ENCODE data around the gene HS3ST5. TPM values are rescaled to one million over a fixed set of nuclear protein-coding genes. Genes with fewer than 3 reads are reported as not detected.

The HS3ST5 gene
- total and polyA plus RNA-seq, 2 donors (not counting 3 experiments of a cell fraction or from before 2014, with no cell fraction given): not detected

DNA sequence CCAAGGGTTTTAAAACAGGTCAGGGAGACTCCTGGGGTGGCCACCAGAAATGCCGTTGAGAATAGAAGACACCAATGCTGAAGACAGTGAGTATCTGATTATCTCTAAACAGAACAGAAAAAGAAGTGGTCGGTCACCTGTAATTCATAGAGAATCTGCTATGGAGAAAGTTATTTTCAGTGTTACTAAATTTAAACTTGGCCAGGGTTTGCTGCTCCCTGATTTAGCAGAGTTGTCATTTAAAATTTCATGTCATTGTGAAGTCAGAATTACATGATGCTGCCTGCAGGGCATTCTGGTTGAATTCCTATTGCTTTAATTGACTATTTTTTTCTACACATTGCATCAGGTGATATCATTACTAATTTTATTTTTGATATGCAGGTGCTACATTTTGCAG is 114.1 kb downstream of the HS3ST5 start:
- Histone ChIP-seq H2AFZ (ENCODE audit: low read depth, low read length) (no peak overlapping the region), H3K27ac (ENCODE audit: insufficient read depth, low read depth, low read length) (no peak overlapping the region), H3K27me3 (ENCODE audit: control insufficient read depth in 2 of 2, insufficient read depth in 2 of 2, low read length in 2 of 2) (no peaks in the 10 kb centered on the region), H3K36me3 (ENCODE audit: control insufficient read depth in 2 of 2, extremely low read depth in 1 of 2, insufficient read depth in 2 of 2, low read length in 2 of 2) (no peaks in the 10 kb centered on the region), H3K9me3 (replicated peaks; ENCODE audit: control insufficient read depth, insufficient read depth, low read length) (no peaks in the 10 kb centered on the region), H3K4me2 (ENCODE audit: insufficient read depth, low read length) (no peak overlapping the region), H3K4me1 (ENCODE audit: control insufficient read depth, extremely low read depth, insufficient read depth, low read length) (no peaks in the 10 kb centered on the region), H3K4me3 (replicated peaks in 1 of 3; ENCODE audit: insufficient read depth in 1 of 3, low read depth in 1 of 3, low read length in 3 of 3) (no peak overlapping the region), H3K79me2 (ENCODE audit: control insufficient read depth, insufficient read depth, low read length) (no peaks in the 10 kb centered on the region), H4K20me1 (replicated peaks; ENCODE audit: control insufficient read depth, extremely low read depth, insufficient read depth, low read length) (no peaks in the 10 kb centered on the region), H3K9ac (replicated peaks; ENCODE audit: extremely low read depth, insufficient read depth, low read length) (no peak overlapping the region), H3K9me1 (replicated peaks; ENCODE audit: control insufficient read depth, extremely low read depth, insufficient read depth, low read length) (no peaks in the 10 kb centered on the region)
- no TSS peak for BruUV-seq (replicated peaks)
- intact Hi-C loops (cut with micrococcal nuclease) (no loop called here), dilution Hi-C loops (cut with MboI; ENCODE audit: extremely low pct_ligation_motif_present, low sequenced_read_pairs) (no loop called here)
- TF ChIP-seq FOS (IDR thresholded peaks at IDR 0.05; ENCODE audit: borderline replicate concordance, insufficient read depth, low read length) (no peak), POLR2AphosphoS5 (IDR thresholded peaks at IDR 0.05; ENCODE audit: insufficient read depth, low read depth, low read length) (no peak), MYC (IDR thresholded peaks at IDR 0.05; ENCODE audit: low read depth, low read length) (no peak), EZH2 (IDR thresholded peaks at IDR 0.05; ENCODE audit: borderline replicate concordance, low read depth, low read length, severe bottlenecking) (no peak), JUN (IDR thresholded peaks at IDR 0.05; ENCODE audit: borderline replicate concordance, insufficient read depth, insufficient read length, low read depth) (no peak), GATA2 (IDR thresholded peaks at IDR 0.05; ENCODE audit: insufficient read depth, insufficient read length, low read depth, low read length) (no peak)
- TF ChIP-seq, protein P1, sequence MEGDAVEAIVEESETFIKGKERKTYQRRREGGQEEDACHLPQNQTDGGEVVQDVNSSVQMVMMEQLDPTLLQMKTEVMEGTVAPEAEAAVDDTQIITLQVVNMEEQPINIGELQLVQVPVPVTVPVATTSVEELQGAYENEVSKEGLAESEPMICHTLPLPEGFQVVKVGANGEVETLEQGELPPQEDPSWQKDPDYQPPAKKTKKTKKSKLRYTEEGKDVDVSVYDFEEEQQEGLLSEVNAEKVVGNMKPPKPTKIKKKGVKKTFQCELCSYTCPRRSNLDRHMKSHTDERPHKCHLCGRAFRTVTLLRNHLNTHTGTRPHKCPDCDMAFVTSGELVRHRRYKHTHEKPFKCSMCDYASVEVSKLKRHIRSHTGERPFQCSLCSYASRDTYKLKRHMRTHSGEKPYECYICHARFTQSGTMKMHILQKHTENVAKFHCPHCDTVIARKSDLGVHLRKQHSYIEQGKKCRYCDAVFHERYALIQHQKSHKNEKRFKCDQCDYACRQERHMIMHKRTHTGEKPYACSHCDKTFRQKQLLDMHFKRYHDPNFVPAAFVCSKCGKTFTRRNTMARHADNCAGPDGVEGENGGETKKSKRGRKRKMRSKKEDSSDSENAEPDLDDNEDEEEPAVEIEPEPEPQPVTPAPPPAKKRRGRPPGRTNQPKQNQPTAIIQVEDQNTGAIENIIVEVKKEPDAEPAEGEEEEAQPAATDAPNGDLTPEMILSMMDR (IDR thresholded peaks at IDR 0.05; ENCODE audit: extremely low read depth in 1 of 2, insufficient read depth in 1 of 2, low read depth in 1 of 2, low read length in 2 of 2): no peak
- TF ChIP-seq, protein P2, sequence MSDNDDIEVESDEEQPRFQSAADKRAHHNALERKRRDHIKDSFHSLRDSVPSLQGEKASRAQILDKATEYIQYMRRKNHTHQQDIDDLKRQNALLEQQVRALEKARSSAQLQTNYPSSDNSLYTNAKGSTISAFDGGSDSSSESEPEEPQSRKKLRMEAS (IDR thresholded peaks at IDR 0.05; ENCODE audit: insufficient read depth, insufficient read length): no peak
- ChIA-PET CTCF (no interaction called here), POLR2A (no interaction called here)
- DNase-seq (ENCODE audit: low read depth, low spot score) (no peak), FAIRE-seq (no peak)
